ENCODE results near the gene SVOP. TPM values are rescaled to one million over a fixed set of nuclear protein-coding genes. Genes with fewer than 3 reads are reported as not detected.

Gene SVOP
- polyA plus RNA-seq, 3 donors, result not detected

DNA sequence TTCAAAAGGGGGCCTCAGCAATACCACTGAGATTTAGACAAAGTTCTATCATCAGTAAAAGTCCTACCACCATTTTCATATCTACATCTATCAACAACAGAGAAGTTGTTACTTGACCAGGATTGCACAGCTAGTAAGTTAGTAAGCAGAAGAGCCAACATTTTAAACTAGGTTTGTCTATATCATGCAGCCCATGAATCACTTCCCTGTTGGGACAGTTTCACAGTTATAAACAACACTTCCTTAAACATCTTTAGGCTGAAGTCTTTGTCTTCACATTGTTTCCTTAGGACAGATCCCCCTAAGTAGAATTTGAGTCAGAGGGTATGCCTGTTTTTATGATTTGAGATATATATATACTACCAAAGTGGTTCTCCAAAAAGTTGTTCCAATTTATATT, 72.5 kb downstream of the SVOP start:
- H3K4me3 Mint-ChIP-seq, result peak overlapping the region in 1 of 2 donors; percentile 11
- H2AFZ ChIP-seq (ENCODE audit: insufficient read depth, low read depth, low read length, poor library complexity, severe bottlenecking), result no peak overlapping the region
- H3K27ac Mint-ChIP-seq, result peak overlapping the region; percentile 75 to 92 (median 88)

GRCh38 chr12:108947097-108947496, 73.8 kb downstream of the SVOP start:
- no peaks in the 10 kb centered on the region for H4K20me1 ChIP-seq (ENCODE audit: insufficient read depth, low read length)
- no peak overlapping the region for H3K4me3 ChIP-seq (replicated peaks in 1 of 3; ENCODE audit: low read depth in 2 of 3, low read length in 3 of 3)
- no peak overlapping the region for H3K4me3 Mint-ChIP-seq
- H3K27ac Mint-ChIP-seq, result peak overlapping the region in 4 of 7 donors; percentile 10 to 80 (median 32)
- H3K4me1 ChIP-seq (ENCODE audit: control insufficient read depth in 1 of 2, insufficient read depth in 2 of 2, low read length in 2 of 2), result peaks cover 27 to 35% of the 10 kb centered on the region in 2 donors
- H3K4me1 Mint-ChIP-seq, result peaks cover 36% of the 10 kb centered on the region
- no peaks in the 10 kb centered on the region for H3K36me3 ChIP-seq (replicated peaks in 1 of 2; ENCODE audit: control insufficient read depth in 1 of 2, insufficient read depth in 2 of 2, low read length in 2 of 2)
- TF ChIP-seq, protein P1, sequence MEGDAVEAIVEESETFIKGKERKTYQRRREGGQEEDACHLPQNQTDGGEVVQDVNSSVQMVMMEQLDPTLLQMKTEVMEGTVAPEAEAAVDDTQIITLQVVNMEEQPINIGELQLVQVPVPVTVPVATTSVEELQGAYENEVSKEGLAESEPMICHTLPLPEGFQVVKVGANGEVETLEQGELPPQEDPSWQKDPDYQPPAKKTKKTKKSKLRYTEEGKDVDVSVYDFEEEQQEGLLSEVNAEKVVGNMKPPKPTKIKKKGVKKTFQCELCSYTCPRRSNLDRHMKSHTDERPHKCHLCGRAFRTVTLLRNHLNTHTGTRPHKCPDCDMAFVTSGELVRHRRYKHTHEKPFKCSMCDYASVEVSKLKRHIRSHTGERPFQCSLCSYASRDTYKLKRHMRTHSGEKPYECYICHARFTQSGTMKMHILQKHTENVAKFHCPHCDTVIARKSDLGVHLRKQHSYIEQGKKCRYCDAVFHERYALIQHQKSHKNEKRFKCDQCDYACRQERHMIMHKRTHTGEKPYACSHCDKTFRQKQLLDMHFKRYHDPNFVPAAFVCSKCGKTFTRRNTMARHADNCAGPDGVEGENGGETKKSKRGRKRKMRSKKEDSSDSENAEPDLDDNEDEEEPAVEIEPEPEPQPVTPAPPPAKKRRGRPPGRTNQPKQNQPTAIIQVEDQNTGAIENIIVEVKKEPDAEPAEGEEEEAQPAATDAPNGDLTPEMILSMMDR (IDR thresholded peaks at IDR 0.05), result no peak
- H3K27me3 ChIP-seq (ENCODE audit: control insufficient read depth in 2 of 2, insufficient read depth in 2 of 2, low read length in 2 of 2), result no peaks in the 10 kb centered on the region
- H3K9ac ChIP-seq (ENCODE audit: insufficient read depth, low read length, poor library complexity, severe bottlenecking), result no peak overlapping the region
- H3K9me3 ChIP-seq (replicated peaks in 1 of 2; ENCODE audit: control insufficient read depth in 1 of 2, insufficient read depth in 1 of 2, low read length in 2 of 2), result peaks cover 0 to 6% of the 10 kb centered on the region in 2 donors
- H2AFZ ChIP-seq (ENCODE audit: insufficient read depth, low read depth, low read length, poor library complexity, severe bottlenecking), result no peak overlapping the region
- peak overlapping the region in 1 of 2 donors; percentile 80 for H3K27ac ChIP-seq (ENCODE audit: low read depth in 1 of 2, low read length in 2 of 2)
- peaks cover 5 to 11% (median 8%) of the 10 kb centered on the region in 7 donors for H3K9me3 Mint-ChIP-seq
- no peak for DNase-seq
- no peak overlapping the region for H3K4me2 ChIP-seq (replicated peaks; ENCODE audit: extremely low read depth, low read length, poor library complexity, severe bottlenecking)
- H3K27me3 Mint-ChIP-seq (ENCODE audit: low read depth in 3 of 3), result peaks cover 1 to 7% (median 2%) of the 10 kb centered on the region in 3 donors
- intact Hi-C loops (cut with micrococcal nuclease), result loop anchor here in 1 of 2 donors (5.0 kb wide), 1 partner anchor 45 kb away; no protein-coding TSS in a partner anchor
- no peaks in the 10 kb centered on the region for H3K79me2 ChIP-seq (ENCODE audit: insufficient read depth, low read length)
- H3K36me3 Mint-ChIP-seq, result peaks cover 0 to 3% of the 10 kb centered on the region in 2 donors
- WGBS (ENCODE audit: insufficient coverage), result no CpG with 5 or more reads among the region's 1 CpG

More for the DNA sequence above, 72.5 kb downstream of the SVOP start:
- Histone ChIP-seq H3K36me3 (replicated peaks in 1 of 2; ENCODE audit: control insufficient read depth in 1 of 2, insufficient read depth in 2 of 2, low read length in 2 of 2) (no peaks in the 10 kb centered on the region), H3K79me2 (ENCODE audit: insufficient read depth, low read length) (no peaks in the 10 kb centered on the region), H3K27ac (ENCODE audit: low read depth in 1 of 2, low read length in 2 of 2) (peak overlapping the region in 1 of 2 donors; percentile 80), H3K9me3 (replicated peaks in 1 of 2; ENCODE audit: control insufficient read depth in 1 of 2, insufficient read depth in 1 of 2, low read length in 2 of 2) (peaks cover 0 to 6% of the 10 kb centered on the region in 2 donors), H3K9ac (ENCODE audit: insufficient read depth, low read length, poor library complexity, severe bottlenecking) (no peak overlapping the region), H3K4me3 (replicated peaks in 1 of 3; ENCODE audit: low read depth in 2 of 3, low read length in 3 of 3) (no peak overlapping the region), H3K27me3 (ENCODE audit: control insufficient read depth in 2 of 2, insufficient read depth in 2 of 2, low read length in 2 of 2) (no peaks in the 10 kb centered on the region), H3K4me2 (replicated peaks; ENCODE audit: extremely low read depth, low read length, poor library complexity, severe bottlenecking) (peak overlapping the region; percentile 4), H4K20me1 (ENCODE audit: insufficient read depth, low read length) (no peaks in the 10 kb centered on the region), H3K4me1 (ENCODE audit: control insufficient read depth in 1 of 2, insufficient read depth in 2 of 2, low read length in 2 of 2) (peaks cover 27 to 35% of the 10 kb centered on the region in 2 donors)
- peak; percentile 68 to 88 (median 82) for DNase-seq
- intact Hi-C loops (cut with micrococcal nuclease), result loop anchor here in 1 of 2 donors (2.0 to 5.0 kb wide), 2 partner anchors 46 to 64 kb away; no protein-coding TSS in a partner anchor
- Mint-ChIP-seq H3K36me3 (peaks cover 0 to 3% of the 10 kb centered on the region in 2 donors), H3K27me3 (ENCODE audit: low read depth in 3 of 3) (peaks cover 2 to 10% (median 4%) of the 10 kb centered on the region in 3 donors), H3K9me3 (peaks cover 5 to 11% (median 8%) of the 10 kb centered on the region in 7 donors), H3K4me1 (peaks cover 35% of the 10 kb centered on the region)
- TF ChIP-seq, protein P1 (IDR thresholded peaks at IDR 0.05), result no peak

Measured in CD14-positive monocyte (primary cell).